ENCODE measurements around the gene P2RX2.

P2RX2 gene

DNA sequence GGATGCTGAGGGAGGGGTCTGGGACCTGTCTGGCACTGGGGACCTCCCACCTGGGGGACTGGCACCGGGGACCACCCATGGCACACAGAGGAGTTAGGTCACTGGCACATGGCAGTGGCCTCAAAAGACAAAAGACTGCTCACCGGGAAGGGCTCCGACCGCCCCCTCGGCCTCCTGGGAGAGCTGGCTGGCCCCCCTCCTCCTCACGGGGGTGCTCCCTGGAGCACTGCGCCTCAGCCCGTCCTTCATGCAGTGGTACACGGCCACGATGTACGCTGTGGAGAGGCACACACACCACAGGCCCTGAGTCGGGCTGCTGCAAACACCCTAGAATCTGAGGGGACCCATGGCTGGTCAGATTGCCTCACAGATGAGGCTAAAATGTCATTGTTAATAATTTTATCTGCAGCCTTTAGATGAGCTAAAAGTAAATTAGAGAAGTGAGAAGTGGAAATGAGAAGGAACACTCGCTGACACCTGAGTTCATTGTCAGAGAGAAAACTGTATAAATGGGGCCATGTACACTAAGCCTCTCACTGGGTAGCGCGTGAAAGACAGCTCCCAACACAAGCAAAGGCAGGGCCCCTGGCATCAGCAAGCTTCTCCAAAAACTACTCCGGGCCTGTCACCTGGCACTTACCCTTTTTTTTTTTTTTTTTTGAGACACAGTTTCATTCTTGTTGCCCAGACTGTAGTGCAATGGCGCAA, 14.1 kb downstream of the P2RX2 start:
- ATAC-seq (no peak), DNase-seq (no peak)
- Mint-ChIP-seq H3K27me3 (no peaks in the 10 kb centered on the region), H3K4me3 (no peak overlapping the region), H3K27ac (no peak overlapping the region), H3K9me3 (no peaks in the 10 kb centered on the region), H3K4me1 (no peaks in the 10 kb centered on the region)

DNA sequence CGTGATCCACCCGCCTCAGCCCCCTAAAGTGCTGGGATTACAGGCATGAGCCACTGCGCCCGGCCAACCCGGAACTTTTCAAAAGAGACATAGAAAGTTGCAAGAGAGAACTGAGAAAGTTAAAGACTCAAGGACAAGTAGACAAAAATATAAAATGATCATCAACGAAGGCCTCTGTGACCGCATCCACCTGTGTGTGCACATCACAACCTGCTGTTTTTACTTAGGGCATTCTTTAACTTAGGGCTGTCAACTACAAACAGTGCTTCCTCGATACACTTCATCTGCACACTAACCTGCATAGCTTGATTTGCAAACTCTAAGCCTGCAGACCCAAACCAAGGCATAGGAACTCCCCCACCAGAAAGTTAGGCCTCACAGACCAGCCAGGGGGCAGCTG, 14.8 kb downstream of the P2RX2 start:
- H3K27me3 Mint-ChIP-seq: no peaks in the 10 kb centered on the region
- no peak overlapping the region for H3K27ac Mint-ChIP-seq
- DNase-seq: no peak
- no peaks in the 10 kb centered on the region for H3K9me3 Mint-ChIP-seq
- no peak for ATAC-seq
- H3K4me3 Mint-ChIP-seq: no peak overlapping the region
- no peaks in the 10 kb centered on the region for H3K4me1 Mint-ChIP-seq

DNA sequence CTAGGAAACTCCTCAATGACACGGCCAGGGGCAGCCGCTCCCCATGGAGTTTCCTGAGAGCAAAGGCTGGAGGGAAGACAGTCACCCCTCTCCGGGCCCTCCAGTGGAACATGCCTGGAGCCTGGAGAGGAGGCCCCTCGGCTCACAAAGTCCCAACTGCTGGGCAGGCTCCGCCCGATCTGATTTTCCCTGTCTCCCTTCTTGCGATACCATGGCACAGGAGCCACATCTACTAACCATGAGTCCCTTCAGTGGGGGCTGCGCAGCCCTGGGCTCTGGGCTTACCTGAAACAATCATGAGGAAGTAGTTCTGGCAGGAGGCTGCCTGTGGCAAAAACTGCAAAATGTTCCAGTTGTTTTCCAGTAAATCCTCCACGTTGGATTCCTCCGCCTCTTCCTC, 15.3 kb downstream of the P2RX2 start:
- Mint-ChIP-seq H3K27ac (no peak overlapping the region), H3K9me3 (no peaks in the 10 kb centered on the region), H3K4me3 (no peak overlapping the region), H3K27me3 (no peaks in the 10 kb centered on the region), H3K4me1 (no peaks in the 10 kb centered on the region)
- DNase-seq (no peak), ATAC-seq (no peak)

DNA sequence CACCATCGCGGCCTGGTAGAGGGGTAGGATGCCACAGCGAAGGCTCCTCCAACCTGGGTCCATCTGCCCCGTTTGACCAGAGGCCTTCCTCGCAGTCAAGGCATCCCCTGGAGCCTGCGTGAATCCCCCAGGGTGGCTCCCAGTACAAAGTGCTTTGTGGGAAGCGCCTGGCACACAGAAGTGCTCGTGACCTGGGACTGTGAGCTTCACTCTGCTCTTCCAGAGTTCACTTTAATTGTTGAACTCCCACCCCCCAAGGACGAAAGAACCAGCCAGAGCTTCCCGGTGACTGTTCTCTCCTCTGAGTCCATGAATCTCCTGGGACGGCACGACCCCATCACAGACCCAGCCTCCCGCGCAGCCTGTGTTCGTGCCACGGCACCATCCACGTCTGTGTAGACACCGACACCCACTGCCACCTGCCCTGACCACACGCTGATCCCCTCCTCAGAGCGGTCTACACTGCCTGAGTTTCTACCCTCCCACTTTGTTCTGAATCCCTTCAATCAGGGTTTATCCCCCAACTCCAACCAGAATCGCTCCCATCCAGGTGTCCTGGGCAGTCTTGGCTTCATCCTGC, 15.9 kb downstream of the P2RX2 start:
- H3K27me3 Mint-ChIP-seq: no peaks in the 10 kb centered on the region
- H3K4me3 Mint-ChIP-seq: no peak overlapping the region
- H3K4me1 Mint-ChIP-seq: no peaks in the 10 kb centered on the region
- ATAC-seq (no peak), DNase-seq (no peak)
- no peaks in the 10 kb centered on the region for H3K9me3 Mint-ChIP-seq
- H3K27ac Mint-ChIP-seq: peak overlapping the region; percentile 49 to 72

DNA sequence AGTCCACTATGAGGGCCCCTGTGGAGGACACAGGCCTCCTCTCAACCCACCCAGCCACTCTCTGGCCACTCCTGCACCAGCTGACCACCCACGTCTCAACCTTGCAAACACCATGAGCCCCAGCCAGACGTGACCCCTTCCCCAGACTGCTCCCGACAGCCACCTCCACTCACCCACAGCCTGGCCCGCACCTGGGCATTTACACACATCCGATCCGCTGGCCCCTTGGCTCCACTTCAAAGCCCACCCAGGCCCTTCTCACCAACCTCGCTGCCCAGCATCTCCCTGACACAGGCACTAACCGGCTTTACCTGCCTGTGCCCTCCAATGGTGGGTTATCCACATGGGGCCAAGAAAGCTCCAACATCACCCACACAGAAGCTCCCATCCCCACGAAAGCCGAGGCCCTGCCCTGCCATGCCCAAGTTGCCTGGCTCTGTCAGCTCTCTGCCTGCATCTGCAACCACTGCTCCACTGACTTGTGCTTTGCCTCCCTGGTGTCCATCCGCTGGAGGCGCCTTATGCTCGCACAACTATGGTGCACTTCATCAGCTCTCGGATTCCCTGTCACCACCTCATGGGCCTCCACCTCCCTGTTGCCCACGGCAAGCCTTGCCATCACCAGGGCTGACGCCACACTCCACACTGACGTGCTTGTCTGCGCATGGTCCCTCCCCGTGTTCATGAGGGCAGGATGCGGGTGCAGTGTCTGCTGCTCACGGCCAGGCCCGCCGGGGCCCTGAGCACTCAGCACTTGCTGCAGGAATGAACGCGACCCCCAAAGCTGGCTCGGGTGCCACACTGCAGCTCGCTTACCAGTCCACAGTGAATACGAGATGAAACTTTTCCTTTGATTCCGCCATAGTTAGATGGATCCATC, 16.7 kb downstream of the P2RX2 start:
- peak overlapping the region in 1 of 2 donors; percentile 76 for H3K27ac Mint-ChIP-seq
- no peaks in the 10 kb centered on the region for H3K4me1 Mint-ChIP-seq
- ATAC-seq: no peak
- DNase-seq: no peak
- no peak overlapping the region for H3K4me3 Mint-ChIP-seq
- H3K27me3 Mint-ChIP-seq: no peaks in the 10 kb centered on the region
- H3K9me3 Mint-ChIP-seq: no peaks in the 10 kb centered on the region

DNA sequence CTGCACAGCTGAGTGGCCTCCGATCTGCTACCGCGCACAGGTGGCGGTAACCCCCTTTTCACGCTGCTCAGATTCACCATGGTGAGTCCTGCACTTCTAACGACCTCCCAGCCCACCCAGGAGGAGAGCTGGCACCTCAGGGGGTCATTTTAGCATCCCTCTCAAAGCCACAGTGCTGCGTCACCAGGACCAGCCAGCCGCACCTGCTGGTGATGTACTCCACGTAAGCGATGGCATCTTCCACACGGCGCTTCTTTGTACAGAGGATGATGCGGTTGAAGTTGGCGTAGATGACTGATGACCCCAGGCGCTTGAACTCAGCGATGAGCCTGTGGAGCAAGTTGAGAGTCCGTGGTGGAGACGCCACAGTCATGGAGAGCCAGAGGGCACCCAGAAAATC, 19.2 kb downstream of the P2RX2 start:
- H3K27ac Mint-ChIP-seq: no peak overlapping the region
- no peak for ATAC-seq
- H3K4me1 Mint-ChIP-seq: no peaks in the 10 kb centered on the region

DNA sequence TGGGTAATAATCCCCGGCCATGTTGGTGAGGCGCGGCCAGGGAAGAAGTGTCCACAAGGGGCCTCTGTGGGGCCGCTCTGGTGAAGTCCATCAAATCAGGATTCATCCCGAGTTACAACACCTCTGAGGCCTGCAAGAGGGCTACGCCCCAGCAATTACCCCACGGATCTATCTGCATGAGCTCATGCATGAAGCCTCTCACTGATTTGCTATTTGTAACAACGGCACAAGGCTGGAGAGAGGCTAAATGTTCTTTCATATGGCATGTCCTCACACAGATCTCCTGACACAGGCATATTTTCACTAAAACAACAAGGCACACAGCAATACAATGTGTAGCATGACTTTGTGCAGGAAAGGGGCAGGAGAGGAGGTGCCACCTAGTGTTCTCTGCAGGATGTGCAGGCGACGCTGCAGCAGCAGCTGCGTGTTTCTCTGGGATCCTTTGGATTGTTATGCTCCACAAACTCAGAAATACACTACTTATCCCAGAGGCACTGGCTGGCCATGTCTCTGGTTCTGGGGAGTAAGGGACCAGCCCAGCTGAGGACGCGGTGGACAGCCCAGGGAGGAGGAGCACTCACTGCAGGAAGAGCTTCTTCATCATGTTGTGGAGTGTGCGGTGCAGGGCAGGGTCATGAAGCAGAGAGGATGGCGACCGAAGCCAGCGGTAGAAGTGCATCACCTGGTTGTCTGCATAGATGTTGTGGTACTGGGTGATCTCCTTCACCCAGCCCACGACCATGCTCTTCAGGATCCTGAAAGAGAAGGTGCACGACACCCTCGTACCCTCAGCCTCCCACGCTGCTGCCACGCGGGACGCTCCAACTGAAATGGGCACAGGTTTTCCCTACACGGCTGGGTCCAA, 20.2 kb downstream of the P2RX2 start:
- H3K4me1 Mint-ChIP-seq: no peaks in the 10 kb centered on the region
- DNase-seq (no peak), ATAC-seq (peak; percentile 48)
- H3K27me3 Mint-ChIP-seq: no peaks in the 10 kb centered on the region
- H3K4me3 Mint-ChIP-seq: no peak overlapping the region
- H3K9me3 Mint-ChIP-seq: no peaks in the 10 kb centered on the region
- H3K27ac Mint-ChIP-seq: no peak overlapping the region

More for the DNA sequence above, 19.2 kb downstream of the P2RX2 start:
- Mint-ChIP-seq H3K9me3 (no peaks in the 10 kb centered on the region), H3K27me3 (no peaks in the 10 kb centered on the region), H3K4me3 (no peak overlapping the region)
- DNase-seq: no peak

DNA sequence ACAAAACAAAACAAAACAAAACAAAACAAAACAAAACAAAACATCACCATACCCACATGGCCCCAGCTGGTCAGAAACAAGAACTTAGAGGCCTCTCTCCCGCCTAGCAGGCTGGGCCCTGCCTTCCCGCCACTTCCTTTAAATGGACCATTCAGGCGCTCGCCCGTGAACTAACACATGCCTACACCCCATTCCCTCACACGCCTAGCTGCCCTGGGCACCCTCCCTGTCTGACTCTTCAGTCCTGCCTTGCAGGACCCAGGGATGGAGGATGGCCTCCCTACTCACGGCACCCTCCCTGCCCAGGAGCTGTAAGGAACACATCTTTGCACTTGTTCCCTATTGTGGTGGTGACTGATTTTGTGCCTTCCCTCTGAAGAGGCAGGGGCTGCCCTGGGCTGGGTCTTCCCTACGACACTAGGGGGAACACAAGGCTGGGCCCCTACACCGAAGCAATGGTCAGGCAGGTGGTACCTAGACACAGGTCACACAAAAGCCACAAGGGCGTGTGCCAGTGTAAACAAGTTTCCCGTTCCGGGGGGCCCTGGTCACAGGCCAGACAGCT, 21.5 kb downstream of the P2RX2 start:
- peak; percentile 19 for ATAC-seq
- no peaks in the 10 kb centered on the region for H3K27me3 Mint-ChIP-seq
- no peaks in the 10 kb centered on the region for H3K9me3 Mint-ChIP-seq
- no peak overlapping the region for H3K4me3 Mint-ChIP-seq
- no peaks in the 10 kb centered on the region for H3K4me1 Mint-ChIP-seq
- no peak overlapping the region for H3K27ac Mint-ChIP-seq
- DNase-seq: no peak

DNA sequence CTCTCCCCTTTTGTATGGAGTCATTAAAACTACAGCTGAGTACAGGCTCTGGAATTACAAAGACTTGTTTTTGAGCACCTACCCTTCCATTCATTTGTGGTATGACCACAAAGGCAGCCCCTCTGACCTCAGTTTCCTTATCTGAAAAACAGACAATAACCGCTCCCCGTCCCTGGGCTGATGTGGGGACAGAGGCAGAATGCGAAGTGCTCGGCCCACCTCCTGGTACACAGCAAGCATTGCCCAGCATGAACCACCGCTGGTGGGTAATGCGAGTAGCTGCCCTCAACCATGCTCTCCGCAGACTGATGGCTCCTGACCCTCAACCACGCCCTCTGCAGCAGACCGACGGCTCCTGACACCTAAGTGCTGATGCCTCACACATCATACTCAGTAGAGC, 22.4 kb downstream of the P2RX2 start:
- Mint-ChIP-seq H3K9me3 (no peaks in the 10 kb centered on the region), H3K27ac (no peak overlapping the region), H3K27me3 (no peaks in the 10 kb centered on the region), H3K4me1 (no peaks in the 10 kb centered on the region), H3K4me3 (no peak overlapping the region)
- DNase-seq (no peak), ATAC-seq (no peak)

DNA sequence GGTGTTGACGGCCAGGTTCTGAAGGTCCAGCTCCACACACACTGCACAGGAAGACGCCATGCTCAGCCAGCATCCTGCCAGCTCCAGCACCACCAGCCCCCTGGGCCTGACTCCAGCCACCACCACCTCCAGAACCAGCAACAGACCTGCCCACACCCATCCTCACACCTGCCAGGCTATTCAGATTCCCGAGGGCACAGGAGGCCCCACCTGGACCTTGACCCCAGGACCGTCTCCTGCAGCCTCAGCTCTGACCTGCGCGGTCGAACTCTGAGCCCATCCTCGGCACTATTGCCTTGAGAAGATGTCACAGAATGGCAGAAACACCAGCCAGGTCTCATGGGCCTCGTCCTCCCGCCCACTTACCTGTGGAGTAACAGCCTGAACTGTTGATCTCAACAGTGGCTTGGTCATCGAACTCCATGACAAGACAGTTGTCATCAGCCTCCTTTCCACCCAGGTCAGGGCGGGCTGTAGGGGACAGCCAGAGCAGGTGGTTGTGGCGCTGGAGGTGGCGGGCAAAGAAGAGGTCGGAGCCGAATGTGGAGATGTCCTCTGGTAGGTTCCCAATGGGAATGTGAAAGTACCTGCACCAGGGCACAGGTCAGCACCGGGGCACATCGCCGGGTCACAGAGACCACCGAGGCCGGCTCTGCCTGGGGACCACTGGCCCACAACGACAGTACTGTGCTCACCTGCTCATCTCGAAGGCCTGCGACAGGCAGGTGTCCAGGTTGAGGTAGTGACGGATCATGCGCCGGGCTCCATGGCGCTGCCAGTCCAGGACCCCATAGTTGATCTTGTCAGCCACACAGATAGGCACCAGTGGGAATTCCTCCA, 23.5 kb downstream of the P2RX2 start:
- Mint-ChIP-seq H3K27ac (peak overlapping the region in 1 of 2 donors; percentile 55), H3K4me1 (no peaks in the 10 kb centered on the region), H3K27me3 (no peaks in the 10 kb centered on the region), H3K4me3 (no peak overlapping the region), H3K9me3 (no peaks in the 10 kb centered on the region)
- ATAC-seq (no peak), DNase-seq (no peak)

DNA sequence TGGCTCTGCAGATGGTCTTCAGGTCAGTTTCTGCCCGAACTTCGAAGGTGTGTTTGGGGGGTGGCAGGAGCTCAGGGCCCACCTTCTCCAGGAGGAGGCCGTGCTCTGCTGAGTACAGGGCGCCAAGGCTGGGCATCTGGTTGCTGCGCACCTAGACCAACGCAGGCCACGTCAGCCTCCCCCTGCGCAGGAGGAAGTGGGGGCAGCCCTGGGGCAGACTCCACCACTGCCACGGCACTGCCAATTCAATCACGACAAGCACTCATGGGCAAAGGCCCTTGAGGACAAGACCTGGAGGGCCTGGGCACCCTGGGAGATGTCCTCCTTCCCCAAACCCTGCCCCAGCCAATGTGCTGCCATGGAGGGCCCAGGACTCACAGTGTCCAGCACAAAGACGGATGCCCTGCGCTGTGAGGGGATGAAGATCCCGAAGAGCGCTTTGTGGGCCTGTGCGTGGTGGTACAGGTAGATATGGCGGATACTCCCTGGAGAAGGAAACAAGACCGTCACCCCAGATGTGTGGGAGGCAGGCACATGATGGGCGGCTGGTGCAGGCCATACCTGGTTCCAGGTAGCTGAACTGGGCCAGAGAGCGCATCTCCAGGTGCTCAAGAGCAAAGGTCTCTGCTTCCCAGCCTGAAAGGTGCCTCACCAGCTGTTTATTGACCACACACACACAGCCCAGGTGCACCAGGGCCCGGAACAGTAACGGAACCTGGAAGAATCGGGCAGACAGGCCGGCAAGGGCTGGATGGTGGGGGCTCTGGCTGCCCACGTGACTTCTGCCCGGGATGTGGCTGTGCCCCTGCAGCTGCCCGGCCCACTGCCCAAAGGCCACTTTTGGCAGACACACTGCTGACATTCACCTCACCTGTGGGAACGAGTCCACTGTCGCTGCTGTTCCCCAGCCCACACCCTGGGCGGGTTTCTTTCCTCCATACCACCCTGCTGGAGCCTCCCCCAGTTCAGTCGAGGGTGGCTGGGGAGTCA, 24.6 kb downstream of the P2RX2 start:
- no peaks in the 10 kb centered on the region for H3K27me3 Mint-ChIP-seq
- peak overlapping the region in 1 of 2 donors; percentile 61 for H3K27ac Mint-ChIP-seq
- no peaks in the 10 kb centered on the region for H3K4me1 Mint-ChIP-seq
- DNase-seq (no peak), ATAC-seq (no peak)
- H3K4me3 Mint-ChIP-seq: no peak overlapping the region
- no peaks in the 10 kb centered on the region for H3K9me3 Mint-ChIP-seq

DNA sequence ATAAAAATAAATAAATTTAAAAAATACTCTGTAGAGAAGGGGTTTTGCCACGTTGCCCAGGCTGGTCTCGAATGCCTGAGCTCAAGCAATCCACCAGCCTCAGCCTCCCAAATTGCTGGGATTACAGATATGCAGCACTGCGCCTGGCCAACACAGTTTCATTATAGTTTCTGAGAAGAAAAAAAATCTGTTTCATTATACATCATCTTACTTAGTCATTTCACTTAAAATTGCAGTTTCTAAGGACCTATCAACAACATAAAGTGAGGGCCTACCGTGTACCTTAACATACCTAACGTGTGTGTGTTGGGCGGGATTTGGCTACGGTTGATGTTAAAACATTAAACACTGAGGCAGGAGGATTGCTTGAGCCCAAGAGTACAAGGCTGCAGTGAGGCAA, 28.3 kb downstream of the P2RX2 start:
- no peaks in the 10 kb centered on the region for H3K27me3 Mint-ChIP-seq
- DNase-seq (no peak), ATAC-seq (peak; percentile 60)
- H3K9me3 Mint-ChIP-seq: no peaks in the 10 kb centered on the region
- H3K4me3 Mint-ChIP-seq: no peak overlapping the region
- no peak overlapping the region for H3K27ac Mint-ChIP-seq
- no peaks in the 10 kb centered on the region for H3K4me1 Mint-ChIP-seq

DNA sequence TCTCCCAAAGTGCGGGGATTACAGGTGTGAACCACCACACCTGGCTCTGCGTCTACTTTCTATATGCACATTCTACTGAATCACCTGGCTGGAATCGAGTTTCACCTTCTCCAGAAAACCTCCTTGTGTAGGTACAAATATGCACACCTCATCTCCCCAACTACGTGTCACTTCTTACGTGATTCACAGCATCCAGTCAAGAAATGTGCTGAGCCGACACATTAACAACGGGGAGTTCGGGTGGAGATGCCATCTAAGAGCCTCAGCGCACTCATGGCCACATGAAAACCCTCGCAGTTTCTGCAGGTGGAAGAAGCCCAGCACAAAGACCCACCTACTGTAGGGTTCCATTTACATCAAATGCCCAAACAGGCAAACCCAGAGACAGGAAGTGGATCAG, 29.3 kb downstream of the P2RX2 start:
- DNase-seq: no peak
- Mint-ChIP-seq H3K27me3 (no peaks in the 10 kb centered on the region), H3K9me3 (no peaks in the 10 kb centered on the region), H3K4me3 (no peak overlapping the region), H3K4me1 (no peaks in the 10 kb centered on the region), H3K27ac (peak overlapping the region in 1 of 2 donors; percentile 69)
- no peak for ATAC-seq
